ENCODE results near the gene SH3RF3.

SH3RF3 gene

GRCh38 chr2:109289504-109290222 lies 160.7 kb downstream of the SH3RF3 start:
- no peak for DNase-seq (ENCODE audit: low spot score)
- Histone ChIP-seq H3K4me3 (no peak overlapping the region), H3K27ac (no peak overlapping the region)
- TF ChIP-seq CTCF (IDR thresholded peaks at IDR 0.05) = no peak

GRCh38 chr2:109290887-109291643 lies 162.1 kb downstream of the SH3RF3 start:
- TF ChIP-seq CTCF (IDR thresholded peaks at IDR 0.05) = no peak
- no peak for DNase-seq (ENCODE audit: low spot score)
- Histone ChIP-seq H3K4me3 (no peak overlapping the region), H3K27ac (peak overlapping the region in 1 of 2 donors; percentile 51)

- Histone ChIP-seq H3K27ac (peak overlapping the region; percentile 55 to 80), H3K4me3 (peak overlapping the region; percentile 6)
- TF ChIP-seq CTCF (IDR thresholded peaks at IDR 0.05) = no peak
- no peak for DNase-seq (ENCODE audit: low spot score)
These were observed 163.4 kb downstream of the SH3RF3 start for GRCh38 chr2:109292386-109292785.

- no peak overlapping the region for H3K27ac ChIP-seq
- TF ChIP-seq CTCF (IDR thresholded peaks at IDR 0.05) = no peak
These were observed 164.7 kb downstream of the SH3RF3 start for GRCh38 chr2:109293663-109294062.

GRCh38 chr2:109294523-109294922 lies 165.5 kb downstream of the SH3RF3 start:
- H3K27ac ChIP-seq = no peak overlapping the region
- no peak for DNase-seq (ENCODE audit: low spot score)
- TF ChIP-seq CTCF (IDR thresholded peaks at IDR 0.05) = no peak
- H3K4me3 ChIP-seq = no peak overlapping the region

More at GRCh38 chr2:109293663-109294062, 164.7 kb downstream of the SH3RF3 start:
- no peak for DNase-seq (ENCODE audit: low spot score)
- no peak overlapping the region for H3K4me3 ChIP-seq

GRCh38 chr2:109295070-109295780 lies 166.2 kb downstream of the SH3RF3 start:
- no peak for DNase-seq (ENCODE audit: low spot score)
- Histone ChIP-seq H3K4me3 (no peak overlapping the region), H3K27ac (no peak overlapping the region)
- no peak for TF ChIP-seq CTCF (IDR thresholded peaks at IDR 0.05)
